NB4 (cell line): ENCODE data around the gene SMIM10L2A.

Experiments used
- DNase-seq: peaks from one replicate; pipeline ENCODE4 v3.0.0; 2010; ENCODE audit warnings: low read depth
- H3K4me3 ChIP-seq: one replicate; pipeline ENCODE4 v1.5.1; 2011; ENCODE audit warnings: mild to moderate bottlenecking, low read depth, low read length, moderate library complexity
- MAX ChIP-seq: IDR thresholded peaks from 2 replicates; pipeline ENCODE4 v1.6.1; 2011; ENCODE audit warnings: low read depth, low read length
- MYC ChIP-seq: IDR thresholded peaks from 2 replicates; pipeline ENCODE4 v1.6.1; 2011; ENCODE audit warnings: low read depth, low read length
- POLR2A ChIP-seq: IDR thresholded peaks from 2 replicates; pipeline ENCODE4 v1.6.1; 2011; ENCODE audit warnings: mild to moderate bottlenecking; ENCODE audit not compliant: insufficient read length; ENCODE audit errors: extremely low read depth
- TF ChIP-seq, protein P1 (sequence below): IDR thresholded peaks from one replicate; pipeline ENCODE4 v1.5.1; 2012; ENCODE audit warnings: low read depth, low read length

SMIM10L2A gene

DNA sequence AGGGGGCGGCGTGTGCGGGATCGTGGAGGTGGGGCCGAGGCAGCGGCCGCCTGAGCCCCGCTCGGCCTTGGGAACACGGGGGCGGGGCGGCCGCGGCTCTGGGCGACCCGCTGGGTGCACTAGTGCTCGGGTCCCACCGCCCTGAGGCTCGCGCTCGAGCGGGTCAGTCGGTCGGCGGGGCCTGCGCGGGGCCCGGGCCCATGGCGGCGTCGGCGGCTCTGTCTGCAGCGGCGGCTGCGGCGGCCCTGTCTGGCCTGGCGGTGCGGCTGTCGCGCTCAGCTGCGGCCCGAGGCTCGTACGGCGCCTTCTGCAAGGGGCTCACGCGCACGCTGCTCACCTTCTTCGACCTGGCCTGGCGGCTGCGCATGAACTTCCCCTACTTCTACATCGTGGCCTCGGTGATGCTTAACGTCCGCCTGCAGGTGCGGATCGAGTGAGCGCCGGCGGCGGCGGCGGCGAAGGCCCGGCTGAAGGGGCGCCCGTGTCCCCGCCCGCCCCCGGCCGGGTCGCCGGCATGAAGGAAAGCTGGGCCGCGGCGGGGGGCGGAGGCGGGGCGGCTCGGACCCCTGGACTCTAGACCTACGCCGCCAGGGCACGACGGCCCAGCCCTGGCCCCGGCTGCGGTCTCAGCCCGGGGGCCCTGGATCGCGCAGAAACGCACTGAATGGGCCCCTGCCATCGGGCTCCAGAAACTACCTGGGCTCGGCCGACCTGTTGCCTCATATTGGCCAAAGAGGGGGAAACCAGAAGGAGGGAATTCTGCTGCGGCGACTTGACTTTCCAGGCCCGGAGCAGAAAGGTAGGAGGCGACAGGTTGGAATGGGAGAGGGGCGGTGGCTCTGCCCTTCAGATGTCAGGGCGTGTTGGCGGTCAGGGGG lies at the start of gene SMIM10L2A:
TSS of gene SMIM10L2A (plus strand) at position 13 of the 878 bp plus-strand sequence. CDS start at position 201, 188 bp downstream.
- TF ChIP-seq POLR2A = no peak
- TF ChIP-seq, protein P1, sequence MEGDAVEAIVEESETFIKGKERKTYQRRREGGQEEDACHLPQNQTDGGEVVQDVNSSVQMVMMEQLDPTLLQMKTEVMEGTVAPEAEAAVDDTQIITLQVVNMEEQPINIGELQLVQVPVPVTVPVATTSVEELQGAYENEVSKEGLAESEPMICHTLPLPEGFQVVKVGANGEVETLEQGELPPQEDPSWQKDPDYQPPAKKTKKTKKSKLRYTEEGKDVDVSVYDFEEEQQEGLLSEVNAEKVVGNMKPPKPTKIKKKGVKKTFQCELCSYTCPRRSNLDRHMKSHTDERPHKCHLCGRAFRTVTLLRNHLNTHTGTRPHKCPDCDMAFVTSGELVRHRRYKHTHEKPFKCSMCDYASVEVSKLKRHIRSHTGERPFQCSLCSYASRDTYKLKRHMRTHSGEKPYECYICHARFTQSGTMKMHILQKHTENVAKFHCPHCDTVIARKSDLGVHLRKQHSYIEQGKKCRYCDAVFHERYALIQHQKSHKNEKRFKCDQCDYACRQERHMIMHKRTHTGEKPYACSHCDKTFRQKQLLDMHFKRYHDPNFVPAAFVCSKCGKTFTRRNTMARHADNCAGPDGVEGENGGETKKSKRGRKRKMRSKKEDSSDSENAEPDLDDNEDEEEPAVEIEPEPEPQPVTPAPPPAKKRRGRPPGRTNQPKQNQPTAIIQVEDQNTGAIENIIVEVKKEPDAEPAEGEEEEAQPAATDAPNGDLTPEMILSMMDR = no peak
- no peak for TF ChIP-seq MYC
- no peak for TF ChIP-seq MAX
- no peak for DNase-seq
- H3K4me3 ChIP-seq = peak within 1 kb of the TSS; percentile 25

GRCh38 chrX:135373357-135373756 lies 48.4 kb upstream of the SMIM10L2A start:
- DNase-seq = no peak
- H3K4me3 ChIP-seq = no peak overlapping the region
- TF ChIP-seq, protein P1 = no peak
- TF ChIP-seq MYC = no peak
- no peak for TF ChIP-seq POLR2A
- TF ChIP-seq MAX = no peak

- TF ChIP-seq MYC (no peak), POLR2A (no peak), MAX (no peak)
- TF ChIP-seq, protein P1 = no peak
- DNase-seq = no peak
- no peak overlapping the region for H3K4me3 ChIP-seq
Measured at GRCh38 chrX:135382260-135382659, 39.5 kb upstream of the SMIM10L2A start.

- TF ChIP-seq POLR2A (no peak), MYC (no peak), MAX (no peak)
- TF ChIP-seq, protein P1 = no peak
- DNase-seq = peak; percentile 51
- H3K4me3 ChIP-seq = no peak overlapping the region
Measured at GRCh38 chrX:135383249-135383648, 38.5 kb upstream of the SMIM10L2A start.

DNA sequence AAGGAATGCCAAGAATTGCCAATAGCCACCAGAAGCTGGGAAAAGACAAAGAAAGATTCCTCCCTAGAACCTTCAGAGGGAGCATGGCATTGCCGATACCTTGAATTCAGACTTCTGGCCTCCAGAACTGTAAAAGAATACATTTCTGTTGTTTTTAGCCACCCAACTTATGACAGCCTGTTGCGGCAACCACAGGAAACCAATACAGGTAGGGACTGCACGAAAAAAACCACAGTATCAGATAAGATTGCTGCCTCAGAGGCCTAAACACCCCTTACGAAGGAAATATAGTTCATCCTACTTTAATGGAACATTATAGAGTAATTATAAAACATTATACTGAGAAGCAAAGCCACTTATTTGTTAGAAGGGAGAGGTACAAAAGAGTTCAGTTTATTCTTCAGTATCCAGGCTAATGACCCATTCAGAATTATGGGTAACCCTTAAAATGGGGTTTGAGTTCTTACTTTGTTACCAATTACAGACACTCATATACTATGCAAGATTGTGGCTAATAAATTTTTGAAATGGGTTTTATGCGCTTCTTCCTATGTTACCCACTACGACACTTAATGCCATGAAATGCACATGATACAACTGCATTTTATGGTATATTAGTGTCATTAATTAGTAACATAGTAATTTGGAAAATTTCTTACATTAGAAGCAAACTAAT lies 37.4 kb upstream of the SMIM10L2A start:
- TF ChIP-seq MYC = no peak
- TF ChIP-seq POLR2A = no peak
- no peak for TF ChIP-seq MAX
- TF ChIP-seq, protein P1 = no peak
- H3K4me3 ChIP-seq = no peak overlapping the region
- DNase-seq = peak; percentile 44
